Stimulated activated naive CD4-positive, alpha-beta T cell treated with Interleukin-2 at 50 U/mL for 16 hours (primary cell): Measurements from ENCODE around the gene ADAM12.
"Not testable (repeated sequence)": the region's sequence is repeated elsewhere in the genome, so short reads cannot be mapped to it uniquely, and the experiment has no call there.

Experiments
- DNase-seq: peaks from one replicate; lab custom pipeline; 2025; lab: John Stamatoyannopoulos, UW

The ADAM12 gene

DNA sequence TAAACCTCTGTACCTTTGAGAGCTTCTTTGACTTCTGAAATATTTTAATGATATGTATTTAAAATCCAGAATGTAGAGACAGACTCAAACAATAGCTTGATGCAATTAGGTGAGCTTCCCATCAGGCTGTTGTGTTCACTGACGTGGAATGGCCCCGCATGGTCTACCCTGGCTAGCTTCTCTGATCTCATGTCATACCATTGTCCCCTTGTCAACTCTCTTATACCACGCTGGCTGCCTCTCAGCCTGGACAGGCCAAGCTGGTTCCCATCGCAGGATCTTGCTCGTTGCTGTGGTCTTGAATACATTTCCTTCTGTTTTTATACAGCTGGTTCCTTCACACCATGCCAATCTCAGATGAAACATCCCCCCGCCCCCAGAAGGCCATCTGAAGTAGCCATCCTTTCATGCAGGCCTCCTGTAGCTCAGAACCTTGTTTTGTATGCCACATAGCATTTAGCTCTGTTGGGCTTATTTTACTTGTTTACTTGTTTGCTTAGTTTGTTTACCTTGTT, 407.7 kb downstream of the ADAM12 start:
- DNase-seq, result no peak

- DNase-seq, result no peak
Observed at GRCh38 chr10:125979976-125980375, 408.3 kb downstream of the ADAM12 start.

DNA sequence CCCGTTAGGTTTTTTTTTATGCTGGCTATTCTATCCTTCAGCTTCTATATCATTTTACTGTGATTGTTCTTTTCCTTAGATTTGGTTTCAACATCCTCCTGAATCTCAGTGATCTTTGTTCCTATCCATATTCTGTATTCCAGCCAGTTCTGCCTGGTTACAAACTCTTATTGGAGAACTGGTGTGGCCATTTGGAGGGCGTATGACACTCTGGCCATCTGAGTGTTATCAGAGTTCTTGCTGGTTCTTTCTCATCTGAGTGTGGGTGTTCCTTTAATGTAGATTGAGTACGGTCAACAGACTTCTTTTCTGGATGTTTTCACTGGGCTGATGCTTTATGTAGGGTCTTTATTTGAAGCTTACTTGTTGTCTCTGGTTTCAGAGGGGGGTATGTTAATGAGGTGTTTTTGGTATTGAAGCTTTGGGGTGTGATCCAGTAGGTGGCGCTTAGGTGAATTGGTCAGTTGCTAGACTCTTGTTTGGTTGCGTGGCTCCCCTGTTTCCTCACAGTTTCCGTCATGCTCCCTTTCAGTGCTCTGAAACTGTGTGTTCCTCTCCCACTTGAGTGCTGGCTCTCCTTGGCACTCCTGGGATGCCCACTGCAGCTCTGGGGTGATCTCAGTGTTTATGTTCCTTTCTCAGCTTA, 411.2 kb downstream of the ADAM12 start:
- no peak for DNase-seq

GRCh38 chr10:125970077-125970630, 418.1 kb downstream of the ADAM12 start:
- DNase-seq, result not testable (repeated sequence)

DNA sequence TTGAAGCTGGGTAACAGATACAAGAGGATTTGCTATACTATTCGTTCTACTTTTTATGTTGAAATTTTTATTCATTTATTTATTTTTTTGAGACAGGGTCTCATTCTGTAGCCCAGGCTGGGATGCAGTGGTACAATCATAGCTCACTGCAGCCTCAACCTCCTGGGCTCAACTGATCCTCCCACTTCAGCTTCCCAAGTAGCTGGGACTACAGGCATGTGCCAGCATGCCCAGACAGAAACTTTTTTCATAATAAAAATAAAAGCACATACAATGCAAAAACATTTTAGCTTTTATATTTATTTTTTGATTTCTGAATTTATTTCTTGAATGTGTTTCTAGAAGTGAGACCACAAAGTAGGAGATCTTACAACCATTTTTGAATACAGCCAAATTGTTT, 420.7 kb downstream of the ADAM12 start:
- DNase-seq, result no peak

DNA sequence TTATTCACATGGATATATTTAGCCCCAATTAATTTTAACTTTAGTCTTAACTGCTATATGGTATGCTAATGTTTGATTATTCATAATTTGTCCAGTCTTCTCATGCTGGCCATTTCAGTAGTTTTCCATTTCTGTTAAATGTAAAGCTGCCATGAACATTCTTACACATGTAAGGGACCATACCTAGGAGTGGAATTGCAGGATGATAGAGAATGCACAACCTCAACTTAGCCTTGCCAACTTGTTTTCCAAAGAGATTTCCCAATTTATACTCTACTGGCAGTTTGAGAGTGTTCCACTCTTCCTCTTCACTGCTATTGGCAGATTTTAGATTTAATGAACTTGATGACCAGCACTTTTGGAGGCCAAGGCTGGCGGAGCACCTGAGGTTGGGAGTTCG, 423.7 kb downstream of the ADAM12 start:
- no peak for DNase-seq
